HG02571 (cell line): ENCODE results near the gene BTBD7.

Experiments used
- ATAC-seq: cut with Tn5 transposase; IDR thresholded peaks from one replicate; pipeline ENCODE4 v1.9.1; 2021; ENCODE audit warnings: mild to moderate bottlenecking, moderate library complexity; ENCODE audit not compliant: unreplicated experiment

BTBD7 gene

DNA sequence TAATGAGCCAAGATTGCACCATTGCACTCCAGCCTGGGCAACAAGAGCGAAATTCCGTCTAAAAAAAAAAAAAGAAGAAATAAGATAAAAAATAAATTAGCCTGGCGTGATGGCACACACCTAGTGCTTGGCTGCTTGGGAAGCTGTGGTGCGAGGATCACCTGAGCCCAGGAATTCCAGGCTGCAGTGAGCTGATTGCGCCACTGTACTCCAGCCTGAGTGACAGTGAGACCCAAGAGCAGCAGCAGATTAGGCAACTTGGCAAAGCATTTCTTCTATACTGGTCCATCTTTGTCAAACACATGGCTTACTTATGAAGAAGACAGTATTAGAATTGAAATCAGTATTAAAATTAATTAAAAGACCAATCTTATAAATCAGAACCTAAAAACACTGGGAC lies 132.3 kb downstream of the BTBD7 start:
- no peak for ATAC-seq

DNA sequence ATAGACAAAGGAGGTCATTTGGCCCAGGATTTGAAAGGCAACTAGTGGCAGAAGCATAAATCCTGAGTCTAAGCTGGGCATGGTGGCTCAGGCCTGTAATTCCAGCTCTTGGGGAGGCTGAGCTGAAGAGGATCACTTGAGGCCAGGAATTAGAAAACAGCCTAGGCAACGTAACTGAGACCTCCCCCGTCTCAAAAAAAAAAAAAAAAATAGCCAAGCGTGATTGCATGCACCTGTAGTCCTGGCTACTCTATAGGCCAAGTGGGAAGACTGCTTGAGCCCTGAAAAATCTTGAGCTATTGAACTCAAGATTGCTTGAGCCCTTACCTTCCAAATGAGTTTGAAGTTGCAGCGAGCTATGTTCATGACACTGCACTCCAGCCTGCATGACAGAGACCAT lies 133.8 kb downstream of the BTBD7 start:
- ATAC-seq: no peak

DNA sequence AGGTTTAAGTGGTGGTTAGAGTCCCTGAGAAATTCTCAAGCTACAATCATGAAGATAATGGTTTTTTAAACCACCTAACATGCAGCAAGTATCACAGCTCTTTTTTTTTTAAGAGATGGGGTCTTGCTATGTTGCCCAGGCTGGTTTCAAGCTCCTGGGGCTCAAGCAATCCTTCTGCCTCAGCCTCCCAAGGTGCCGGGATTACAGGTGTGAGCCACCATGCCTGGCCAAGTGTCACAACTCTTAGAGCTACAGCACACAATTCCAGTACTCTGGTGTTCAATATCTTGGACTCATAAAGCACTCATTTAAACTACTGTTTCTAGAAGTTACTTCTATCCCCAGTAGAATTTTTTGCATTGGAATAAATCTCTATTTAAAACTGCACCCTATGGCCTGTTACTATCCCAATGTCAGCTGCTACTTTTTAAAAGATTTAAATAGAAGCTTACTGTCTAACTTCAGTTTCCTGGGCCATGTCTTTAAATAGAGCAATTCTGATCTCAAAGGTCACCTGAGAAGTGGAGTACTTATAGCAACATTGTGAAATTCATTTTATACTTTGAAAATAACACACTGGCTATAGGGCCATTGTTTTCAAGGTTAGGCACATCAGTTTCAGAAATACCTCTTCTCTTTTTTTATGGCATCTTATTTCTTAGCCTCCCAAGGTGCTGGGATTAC lies 137.4 kb downstream of the BTBD7 start:
- ATAC-seq: no peak
